Stimulated activated CD8-positive, alpha-beta memory T cell treated with anti-CD3 and anti-CD28 coated beads, Interleukin-15, amount 100 ng/mL, for 24 hours (primary cell): ENCODE measurements around the gene NR5A1.

Experiments used
- DNase-seq: peaks from one replicate; pipeline ENCODE4 v3.0.0-alpha.2; 2020; ENCODE audit warnings: low read depth

NR5A1 gene

DNA sequence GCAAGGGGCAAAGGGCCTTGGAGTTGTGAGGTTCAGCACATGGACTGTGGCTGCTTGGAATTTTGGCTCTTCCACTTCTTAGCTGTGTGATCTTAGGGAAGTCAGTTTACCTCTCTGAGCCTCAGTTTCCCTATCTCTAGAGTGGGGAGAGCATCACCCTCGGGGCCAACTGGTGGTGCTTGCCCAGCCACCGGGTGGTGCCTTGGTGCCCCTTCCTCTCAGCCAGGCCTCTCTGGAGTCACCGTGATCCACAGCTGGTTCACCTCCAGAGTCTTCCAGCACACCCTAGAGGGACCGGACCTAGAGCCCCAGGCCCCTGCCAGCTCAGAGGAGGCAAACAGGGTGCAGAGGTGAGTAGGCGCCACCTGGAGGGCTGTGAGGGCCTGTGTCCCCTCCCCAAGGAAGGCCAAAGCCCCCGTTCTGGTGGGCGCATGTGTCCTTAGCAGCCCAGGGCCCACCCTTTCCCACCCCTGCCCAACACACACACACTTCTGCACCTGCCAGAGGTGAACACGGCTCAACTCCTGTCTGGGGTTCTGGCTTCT is 49.2 kb downstream of the NR5A1 start:
- no peak for DNase-seq

DNA sequence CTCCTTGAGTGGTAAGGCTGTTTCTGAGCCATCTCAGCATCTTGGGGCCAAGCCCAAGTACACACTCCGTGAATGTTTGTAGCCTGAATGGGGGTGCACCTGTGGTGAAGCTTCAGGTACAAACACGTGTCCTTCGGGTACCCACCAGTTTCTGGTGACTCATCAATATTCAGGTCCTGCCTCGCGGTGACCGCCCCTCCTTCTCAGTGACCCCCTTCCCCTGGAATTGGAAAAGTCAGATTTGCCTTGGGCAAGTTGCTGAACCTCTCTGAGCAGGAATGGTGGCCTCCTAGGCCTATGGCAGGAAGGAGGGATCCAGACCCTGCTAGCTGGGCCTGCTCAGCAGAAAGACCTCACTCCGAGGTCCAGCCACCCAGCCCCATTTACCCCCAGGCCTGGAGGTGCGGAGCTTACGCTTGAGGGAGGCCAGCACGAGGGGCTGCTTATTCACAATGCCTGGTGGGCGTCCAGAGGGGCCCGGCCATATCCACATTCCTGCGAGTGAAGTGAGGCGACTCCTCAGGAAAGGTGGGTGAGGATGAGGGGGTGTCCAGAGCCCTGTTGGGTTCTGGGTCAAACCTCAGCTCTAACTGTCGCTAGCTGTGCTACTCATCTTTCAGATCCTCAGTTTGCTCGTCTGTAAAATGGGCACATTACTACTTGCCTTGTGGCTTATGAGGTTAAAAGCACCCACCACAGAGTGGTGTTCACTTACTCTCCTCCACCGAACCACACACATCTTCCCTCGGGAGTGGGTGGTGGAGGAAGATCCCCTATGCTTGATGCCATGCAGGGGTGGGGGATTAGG is 49.9 kb downstream of the NR5A1 start:
- DNase-seq: no peak

DNA sequence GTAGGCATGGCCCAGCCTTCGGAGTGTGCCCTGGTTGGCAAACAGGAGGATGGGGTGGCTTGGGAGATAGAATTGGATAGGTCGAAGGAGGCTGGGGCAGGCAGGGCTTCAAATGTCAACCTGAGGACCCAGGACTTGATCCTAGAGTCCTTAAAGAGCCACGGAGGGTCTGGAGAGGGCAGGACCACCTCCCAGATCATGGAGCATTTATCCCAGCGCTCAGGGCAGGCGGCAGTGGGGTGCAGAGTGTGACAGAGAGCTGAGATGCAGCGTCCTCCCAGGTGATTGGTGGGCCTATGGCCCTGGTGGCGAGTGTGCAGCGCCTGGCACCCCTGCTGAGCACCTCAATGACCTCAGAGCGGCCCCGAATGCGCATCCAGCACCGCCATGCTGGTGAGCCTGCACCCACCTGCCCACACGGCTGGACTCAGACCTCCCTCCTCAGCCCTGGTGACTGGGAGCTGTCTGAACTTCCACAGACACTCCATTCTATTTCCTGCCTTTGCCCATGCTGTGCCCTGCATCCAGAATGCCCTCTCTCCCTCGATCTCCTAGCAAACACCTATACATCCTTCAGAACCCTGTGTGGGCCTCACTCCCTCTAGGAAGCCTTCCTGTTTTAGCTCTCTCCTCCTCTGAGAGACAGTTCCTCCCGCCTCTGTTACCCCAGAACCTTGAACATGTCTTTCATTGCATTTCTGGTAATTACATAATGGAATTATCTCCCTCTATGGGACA is 50.7 kb downstream of the NR5A1 start:
- no peak for DNase-seq

DNA sequence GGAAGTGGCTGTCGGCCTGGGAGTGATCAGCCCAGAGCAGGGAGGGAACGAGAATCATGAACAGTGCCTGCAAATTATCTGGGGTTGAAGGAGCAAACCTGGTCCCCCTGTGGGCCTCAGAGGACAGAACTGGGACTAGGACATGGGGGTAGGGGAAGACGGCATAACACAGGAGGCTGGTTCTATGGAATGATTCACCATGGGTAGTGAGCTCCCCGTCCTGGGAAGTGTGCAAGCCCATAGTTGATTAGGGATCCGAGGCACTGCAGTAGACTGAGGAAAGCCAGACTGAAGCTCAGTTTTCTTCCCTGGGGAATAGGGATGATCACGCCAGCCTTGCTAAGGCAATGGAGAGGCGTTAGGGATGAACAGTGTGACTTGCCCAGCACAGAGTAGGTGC is 51.4 kb downstream of the NR5A1 start:
- no peak for DNase-seq

DNA sequence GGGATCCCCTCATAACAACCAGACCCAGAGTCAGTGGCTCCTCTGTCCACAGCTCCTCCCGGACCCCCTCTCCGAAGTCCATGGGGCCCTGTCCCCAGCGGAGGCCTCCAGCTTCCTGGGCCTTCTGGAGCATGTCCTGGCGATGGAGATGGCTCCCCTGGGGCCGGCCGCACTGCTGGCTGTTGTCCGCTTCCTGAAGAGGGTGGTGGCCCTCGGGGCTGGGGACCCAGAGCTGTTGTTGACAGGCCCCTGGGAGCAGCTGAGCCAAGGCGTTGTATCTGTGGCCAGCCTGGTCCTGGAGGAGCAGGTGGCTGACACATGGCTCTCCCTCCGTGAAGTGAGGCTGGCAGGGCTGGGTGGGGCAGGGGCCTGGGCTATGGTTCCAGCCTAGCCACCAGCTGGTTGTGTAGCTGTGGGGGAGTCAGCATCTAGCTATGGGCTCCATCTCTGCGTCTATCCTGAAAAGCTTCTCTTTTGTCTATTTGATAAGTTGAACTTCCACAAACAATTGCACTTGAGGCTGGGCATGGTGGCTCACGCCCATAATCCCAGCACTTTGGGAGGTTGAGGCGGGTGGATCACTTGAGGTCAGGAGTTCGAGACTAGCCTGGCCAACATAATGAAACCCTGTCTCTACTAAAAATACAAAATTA is 52.3 kb downstream of the NR5A1 start:
- no peak for DNase-seq

DNA sequence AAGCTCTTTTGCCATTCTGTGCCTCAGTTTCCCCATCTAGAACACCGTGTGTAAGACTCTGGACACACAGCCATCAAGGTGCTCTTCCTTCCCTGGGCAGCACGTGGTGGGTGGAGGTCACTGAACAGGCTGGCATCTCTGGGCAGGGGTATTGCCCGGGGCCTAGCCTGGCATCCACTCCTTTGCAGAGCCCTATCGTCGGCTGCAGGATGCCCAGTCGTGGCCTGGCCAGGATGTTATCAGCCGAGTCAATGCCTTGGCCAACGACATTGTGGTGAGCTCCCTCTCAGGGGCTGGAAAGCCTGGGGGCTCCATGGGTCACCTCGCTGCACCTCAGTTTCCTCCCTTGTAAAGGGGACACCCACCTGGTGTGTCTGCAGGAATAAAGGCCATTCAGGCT is 52.9 kb downstream of the NR5A1 start:
- no peak for DNase-seq

DNA sequence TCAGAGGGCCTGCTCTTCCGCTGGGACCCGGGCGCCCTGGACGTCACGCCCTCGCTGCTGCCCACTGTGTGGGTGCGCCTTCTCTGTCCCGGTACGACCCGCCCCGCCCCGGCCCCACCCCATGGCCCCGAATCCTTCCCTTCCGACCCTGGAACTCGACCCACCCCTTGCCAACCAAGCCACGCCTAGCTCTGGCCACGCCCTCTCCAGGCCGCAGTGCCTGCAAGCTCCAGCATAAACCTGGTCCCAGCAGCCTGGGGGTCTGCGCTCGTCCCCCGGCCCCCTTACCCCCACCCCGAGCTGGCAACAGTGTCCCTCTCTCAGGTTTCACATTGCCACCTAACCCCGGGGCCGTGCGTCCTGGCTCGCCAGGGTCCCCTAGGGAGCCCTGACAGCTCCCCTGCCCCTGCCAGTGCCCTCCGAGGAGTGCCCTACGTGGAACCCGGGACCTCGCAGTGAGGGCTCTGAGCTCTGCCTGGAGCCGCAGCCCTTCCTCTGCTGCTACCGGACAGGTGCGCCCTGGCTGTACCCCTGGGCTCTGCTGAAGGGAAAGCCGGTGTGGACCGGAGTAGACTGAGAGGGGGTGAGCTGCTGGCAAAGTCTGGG is 53.5 kb downstream of the NR5A1 start:
- no peak for DNase-seq

DNA sequence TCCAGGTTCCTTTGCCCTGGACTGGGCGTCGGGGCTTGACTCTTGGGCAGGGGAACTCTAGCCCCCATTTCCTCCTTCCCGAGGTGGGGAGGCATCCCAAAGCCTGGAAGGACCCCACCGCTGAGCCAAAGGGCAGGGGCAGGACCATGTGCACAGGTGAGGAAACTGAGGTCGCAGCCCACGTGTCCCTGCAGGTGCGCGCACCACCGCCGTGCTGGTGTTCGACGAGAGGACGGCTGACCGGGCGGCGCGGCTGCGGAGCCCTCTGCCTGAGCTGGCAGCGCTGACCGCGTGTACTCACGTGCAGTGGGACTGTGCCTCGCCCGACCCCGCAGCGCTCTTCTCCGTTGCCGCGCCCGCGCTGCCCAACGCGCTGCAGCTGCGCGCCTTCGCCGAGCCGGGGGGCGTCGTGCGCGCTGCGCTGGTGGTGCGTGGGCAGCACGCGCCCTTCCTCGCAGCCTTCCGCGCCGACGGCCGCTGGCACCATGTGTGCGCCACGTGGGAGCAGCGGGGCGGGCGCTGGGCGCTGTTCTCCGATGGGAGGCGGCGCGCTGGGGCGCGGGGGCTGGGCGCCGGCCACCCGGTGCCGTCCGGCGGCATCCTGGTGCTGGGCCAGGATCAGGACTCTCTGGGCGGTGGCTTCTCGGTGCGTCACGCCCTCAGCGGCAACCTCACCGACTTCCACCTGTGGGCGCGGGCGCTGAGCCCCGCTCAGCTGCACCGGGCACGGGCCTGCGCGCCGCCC is 54.2 kb downstream of the NR5A1 start:
- no peak for DNase-seq

DNA sequence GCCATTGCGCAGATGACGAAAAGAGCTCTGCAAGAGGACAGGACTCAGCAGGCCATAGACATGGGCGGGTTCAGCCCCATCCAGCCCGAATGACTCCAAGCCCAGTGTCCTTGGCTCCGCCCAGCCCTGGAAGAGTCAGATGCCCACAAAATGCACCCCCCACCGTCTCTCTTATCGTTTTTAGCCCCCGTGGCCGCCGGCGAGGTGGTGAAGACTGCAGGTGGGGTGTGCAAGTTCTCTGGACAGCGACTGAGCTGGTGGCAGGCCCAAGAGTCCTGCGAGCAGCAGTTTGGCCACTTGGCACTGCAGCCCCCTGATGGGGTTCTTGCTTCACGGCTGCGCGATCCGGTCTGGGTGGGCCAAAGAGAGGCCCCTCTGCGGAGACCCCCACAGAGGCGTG is 54.9 kb downstream of the NR5A1 start:
- DNase-seq: no peak

DNA sequence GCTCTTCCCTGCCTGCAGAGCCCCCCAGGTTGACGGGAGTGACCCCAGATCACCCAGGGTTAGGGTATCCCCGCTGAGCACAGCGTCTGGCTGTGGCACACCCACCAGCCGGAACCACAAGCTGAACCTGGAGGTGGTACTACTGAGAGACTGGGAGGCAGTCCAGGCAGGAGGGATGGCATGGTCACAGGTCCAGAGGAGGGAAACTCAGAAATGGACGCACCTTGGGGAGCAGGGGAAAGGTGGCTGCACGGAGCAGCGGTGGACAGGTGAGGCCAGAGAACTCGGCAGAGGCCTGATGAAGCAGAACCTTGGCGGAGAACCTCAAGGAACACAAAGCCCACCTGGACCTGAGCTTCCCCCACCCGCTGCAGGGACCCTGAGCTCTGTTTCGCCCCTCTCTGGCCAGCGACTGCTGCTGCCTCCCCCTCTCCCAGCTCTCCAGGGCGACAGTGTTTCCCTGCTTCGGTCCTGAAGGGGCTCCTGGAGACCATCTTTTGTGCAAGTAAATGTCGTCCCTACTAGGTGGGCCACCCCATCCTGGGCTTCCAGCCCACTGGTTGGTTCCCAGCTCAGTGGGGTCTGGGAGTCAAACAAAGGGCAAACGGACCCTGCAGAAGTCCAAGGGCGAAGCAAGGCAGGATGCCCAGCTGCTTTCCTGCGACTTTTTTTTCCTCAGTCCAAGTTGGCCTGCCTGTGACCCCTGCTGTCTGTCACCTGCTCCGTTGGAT is 56.1 kb downstream of the NR5A1 start:
- DNase-seq: no peak

DNA sequence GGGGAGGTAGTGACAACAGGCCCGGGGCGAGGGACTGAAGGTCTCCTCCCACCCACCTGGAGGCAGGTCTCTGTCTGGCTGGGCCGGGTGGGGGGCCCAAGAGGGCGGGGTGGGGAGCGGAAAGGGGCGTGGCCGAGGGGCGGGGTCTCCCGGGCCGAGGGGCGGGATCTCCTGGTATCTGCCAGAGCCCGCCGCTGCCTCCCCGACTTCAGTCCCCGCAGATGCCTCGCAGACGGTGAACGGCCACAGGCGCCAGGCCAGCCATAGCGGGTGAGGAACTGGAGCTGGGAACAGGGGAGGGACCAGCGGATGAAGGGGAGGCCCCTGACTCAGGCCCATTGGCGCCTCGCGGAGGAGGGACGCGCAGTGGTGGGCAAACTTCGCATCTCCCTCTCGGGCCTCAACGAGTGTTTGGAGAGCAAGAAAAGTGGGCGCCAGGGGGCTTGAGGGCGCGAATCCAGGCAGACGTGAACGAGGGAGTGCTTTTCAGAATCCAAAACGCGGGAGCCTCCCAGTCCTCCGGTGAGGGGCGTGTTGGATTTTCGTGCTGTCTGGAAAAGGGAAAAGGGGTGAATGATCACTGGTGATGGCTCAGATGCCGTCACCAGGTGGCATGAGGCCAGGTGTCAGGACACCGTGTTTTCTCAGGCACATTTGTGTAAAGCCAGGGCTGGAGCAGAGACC is 56.8 kb downstream of the NR5A1 start, which contains the start of gene ADGRD2:
TSS of gene ADGRD2 (plus strand) at position 211 of the 684 bp plus-strand sequence. CDS start 1,216 bp downstream, outside the sequence.
- DNase-seq: no peak

DNA sequence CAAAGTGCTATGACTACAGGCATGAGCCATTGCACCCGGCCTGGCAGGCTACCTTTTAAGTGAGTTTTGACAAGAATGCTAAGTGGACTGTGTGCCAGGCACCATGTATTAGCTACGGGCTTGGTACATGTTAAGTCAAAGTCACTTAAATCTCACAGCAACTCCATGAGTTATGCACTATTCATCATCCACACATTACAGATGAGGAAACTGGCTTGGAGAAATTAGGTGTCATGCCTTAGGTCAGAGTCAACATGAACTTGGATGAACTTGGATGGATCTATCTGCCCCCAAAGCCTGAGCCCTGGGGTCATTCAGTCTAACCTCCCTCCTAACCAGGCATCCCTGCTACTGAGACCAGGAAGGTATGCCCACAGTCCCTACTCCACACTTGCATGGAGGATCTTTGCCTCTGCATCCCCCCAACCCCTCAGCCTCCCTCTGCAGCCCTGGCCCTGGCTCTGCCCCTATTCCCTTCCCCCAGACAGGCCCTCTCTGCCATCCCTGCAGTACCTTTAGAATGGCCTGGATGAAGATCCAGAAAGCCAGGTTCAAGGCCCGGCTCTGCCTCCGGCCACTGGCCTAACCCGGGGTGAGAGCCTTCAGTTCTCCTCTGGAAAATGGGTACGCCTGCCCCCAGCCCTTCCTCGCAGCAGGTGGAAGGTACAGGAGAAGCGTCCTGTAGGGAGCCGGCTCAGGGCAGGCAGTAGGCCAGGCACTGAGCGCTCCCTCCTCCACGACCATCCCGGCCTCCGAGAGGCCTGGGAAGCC is 57.6 kb downstream of the NR5A1 start:
- DNase-seq: no peak

DNA sequence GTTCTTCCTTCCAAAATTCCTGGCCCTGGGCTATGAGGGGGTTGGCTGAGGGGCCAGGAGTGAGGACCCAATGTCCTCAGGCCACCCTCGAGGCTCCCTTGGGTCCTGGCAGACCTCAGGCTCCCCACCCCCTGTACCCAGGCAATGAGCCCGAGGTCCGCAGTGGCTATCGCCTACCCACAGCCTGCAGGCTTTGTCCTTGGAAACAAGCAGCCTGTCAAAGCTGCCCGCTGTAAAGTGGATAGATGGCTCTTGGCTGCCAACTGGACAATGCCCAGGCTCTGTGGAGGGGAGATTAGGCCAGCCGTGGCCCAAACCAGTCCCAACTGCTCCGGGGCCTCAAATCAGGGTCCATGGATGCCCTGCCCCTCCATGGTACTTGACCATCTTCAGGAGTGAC is 59.2 kb downstream of the NR5A1 start:
- DNase-seq: no peak

DNA sequence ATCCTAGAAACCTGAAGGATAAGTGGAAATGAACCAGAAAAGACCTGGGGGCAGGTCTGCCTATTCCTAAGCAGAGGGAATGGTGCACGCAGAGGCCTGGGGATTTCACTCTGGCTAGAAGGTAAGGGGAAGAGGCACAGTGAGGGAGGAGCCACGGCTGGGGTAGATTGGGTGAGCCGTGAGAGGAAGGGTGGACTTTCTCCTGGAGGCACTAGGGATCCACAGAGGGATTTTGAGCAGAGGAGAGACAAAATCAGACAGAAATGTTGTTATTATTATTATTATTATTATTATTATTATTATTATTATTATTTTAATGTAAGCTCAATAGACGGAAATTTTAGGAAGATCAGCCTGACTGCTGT is 59.9 kb downstream of the NR5A1 start:
- DNase-seq: no peak

DNA sequence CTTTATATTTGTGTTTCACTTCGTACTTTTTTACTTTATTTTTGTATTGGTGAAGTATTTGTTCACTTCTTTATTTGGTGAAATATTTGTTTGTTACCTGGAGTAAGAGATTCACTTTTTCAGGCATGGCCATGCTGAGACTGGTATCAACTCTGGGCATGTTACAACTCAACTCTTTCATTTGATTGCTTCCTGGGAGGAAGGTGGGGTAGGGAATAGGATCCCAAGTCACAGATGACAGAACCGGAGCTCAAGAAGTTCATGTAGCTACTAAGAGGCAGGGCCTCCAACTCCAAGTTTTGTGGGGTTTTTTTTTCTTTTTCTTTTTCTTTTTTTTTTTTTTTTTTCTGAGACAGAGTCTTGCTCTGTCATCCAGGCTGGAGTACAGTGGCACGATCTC is 63.0 kb downstream of the NR5A1 start:
- no peak for DNase-seq

DNA sequence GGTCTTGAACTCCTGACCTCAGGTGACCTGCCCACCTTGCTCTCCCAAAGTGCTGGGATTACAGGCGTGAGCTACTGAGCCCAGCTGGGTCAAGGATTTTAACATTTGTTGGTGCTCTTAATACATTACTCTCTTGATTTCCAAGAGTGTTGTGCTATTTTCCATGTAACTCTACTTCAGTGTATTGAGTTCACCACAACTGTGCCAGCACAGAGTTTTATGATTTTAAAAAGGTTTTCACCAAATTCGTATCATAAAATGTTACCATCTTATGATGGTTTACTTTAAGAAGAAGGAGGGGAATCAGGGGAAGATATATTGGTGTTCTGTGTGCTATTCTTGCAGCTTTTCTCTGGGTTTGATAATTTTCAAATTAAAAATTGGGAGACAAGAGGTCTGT is 63.6 kb downstream of the NR5A1 start:
- no peak for DNase-seq

DNA sequence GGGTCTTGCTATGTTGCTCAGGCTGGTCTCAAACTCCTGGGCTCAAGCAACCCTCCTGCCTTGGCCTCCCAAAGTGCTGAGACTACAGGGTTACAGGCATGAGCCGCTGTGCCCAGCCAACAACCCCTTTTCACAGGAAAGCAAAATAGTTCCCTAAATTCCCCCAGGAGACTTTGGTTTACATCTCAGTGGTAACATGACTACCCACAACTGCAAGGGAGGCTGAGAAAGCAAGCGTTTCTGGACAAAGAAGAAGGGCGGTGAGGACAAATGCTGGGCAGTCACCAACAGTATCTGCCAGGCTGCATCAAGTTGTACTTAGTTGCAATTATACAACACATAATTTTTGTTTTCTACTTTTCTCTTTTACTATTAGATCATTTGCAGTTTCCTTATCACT is 64.4 kb downstream of the NR5A1 start:
- DNase-seq: no peak

DNA sequence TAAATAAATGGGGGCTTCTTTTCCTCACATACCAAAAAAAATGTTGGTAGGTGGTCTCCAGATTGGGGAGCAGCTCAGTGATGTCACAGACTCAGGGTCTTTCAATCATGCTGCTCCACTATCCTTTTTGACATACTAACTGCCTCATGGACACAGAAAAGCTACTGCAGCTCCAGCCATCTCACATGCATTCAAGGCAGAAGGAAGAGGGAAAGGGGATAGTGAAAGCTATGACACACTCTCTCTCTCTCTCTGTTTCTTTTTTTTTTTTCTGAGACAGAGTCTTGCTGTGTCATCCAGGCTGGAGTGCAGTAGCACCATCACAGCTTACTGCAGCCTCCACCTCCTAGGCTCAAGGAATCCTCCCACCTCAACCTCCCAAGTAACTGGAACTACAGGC is 64.8 kb downstream of the NR5A1 start:
- DNase-seq: no peak

DNA sequence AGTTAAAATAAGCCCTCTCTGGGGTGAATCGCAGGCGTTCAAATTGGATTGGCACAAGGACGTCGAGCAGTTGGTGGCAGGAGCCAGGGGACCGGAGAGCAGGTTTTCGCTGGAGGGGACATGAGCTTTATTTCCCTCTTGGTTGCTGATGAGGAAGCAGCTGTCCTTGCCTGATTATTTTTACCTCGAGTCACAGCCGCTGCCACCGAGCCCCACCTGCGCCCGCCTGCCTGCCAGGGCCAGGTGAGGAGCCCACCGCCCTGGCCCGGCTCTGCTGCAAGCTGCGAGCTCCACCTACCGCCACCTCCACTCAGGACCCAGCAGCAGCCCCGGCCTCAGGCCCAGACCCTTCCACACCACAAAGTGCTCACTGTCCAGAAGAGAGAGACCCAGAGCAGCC is 65.9 kb downstream of the NR5A1 start:
- DNase-seq: no peak

DNA sequence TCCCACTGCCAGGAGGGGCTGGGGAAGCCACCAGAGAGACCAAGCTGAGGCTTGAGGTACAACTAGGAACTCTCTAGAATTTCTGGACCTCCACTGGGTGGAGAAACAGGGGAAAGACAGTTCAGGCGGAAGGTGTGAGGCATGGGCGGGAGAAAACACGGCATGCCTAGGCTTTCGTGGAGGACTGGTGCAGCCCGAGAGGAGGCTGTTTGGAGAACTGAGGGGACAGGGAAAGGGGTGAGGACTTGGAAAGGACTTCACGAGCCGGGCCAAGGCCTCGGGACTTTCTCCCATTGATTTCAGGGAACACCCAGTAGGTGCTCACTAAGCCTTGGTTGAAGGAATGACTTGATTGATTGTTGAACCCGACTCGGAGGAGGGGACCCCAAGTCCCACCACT is 66.4 kb downstream of the NR5A1 start:
- no peak for DNase-seq
